ENCODE results near the gene RANBP3L. TPM values are rescaled to one million over a fixed set of nuclear protein-coding genes. Genes with fewer than 3 reads are reported as not detected.
"Not testable (repeated sequence)": the region's sequence is repeated elsewhere in the genome, so short reads cannot be mapped to it uniquely, and the experiment has no call there.

The RANBP3L gene
- total RNA-seq, 1 experiment from 2014 or later = not detected

DNA sequence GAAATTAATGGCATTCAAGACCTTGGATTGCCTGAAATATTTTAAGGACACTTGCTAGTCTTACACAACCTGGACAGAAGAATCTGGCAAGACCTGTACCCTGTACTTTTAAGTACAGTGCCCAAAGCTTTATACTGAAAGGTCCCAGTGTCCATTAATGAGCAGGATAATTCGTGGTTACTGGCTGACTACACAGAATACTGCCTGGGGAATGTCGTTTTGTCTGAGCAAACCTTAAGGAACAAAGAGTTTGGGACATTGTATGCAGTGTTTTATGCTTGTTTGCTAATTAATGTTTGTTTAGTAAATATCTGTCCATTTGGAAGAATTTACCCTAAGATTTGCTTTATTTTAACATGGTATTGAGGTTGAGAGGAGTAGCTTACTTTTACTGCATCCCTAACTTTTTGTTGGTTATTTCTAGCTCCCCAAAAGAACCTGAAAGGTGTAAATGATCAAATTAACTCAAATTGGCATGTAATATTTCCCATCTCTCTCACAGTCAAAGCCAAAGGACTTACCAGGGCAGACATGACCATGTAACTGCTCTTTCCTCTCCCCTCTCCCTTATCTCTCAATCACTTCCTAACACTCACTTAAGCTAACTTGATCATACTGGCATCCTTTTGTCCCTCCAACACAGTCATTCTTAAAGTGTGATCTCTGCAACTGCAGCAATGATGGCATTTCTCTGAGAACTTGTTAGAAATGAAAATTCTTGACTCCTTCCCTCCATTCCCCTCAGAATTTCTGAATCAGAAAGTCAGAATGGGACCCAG lies 15.7 kb downstream of the RANBP3L start:
- DNase-seq (ENCODE audit: low spot score) = no peak

DNA sequence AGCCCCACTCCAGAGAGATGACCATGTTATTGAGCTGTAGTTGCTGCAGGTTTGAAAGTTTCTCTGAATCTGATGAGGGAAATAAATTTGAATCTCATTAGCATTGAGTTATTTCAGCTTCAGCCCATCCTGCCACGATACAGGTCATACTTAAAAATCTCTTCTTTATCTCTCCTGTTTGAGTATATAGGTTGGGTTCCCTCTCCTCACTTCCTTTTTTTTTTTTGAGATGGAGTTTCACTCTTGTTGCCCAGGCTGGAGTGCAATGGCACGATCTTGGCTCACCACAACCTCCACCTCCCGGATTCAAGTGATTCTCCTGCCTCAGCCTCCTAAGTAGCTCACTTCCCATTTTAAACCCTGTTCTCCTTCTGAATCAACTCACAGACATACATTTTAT lies 17.9 kb downstream of the RANBP3L start:
- not testable (repeated sequence) for DNase-seq (ENCODE audit: low spot score)

DNA sequence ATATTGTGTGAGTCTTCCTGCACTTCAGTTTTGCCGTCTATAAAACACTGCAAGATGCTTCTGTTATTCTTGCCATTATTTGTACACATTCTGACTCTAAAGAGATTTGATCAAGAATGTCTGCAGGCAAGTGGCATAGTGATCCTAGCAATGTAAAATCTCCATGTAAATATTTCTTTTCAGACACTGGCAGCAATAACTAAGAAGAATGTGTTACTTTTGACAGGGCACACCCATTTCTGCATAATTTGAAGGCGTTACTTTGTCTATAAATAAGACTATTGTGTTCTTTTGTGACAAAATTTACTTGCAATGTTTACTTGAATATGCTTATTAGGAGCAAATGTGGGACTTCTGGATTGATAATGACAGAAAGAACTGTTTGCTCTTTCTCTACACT lies 20.1 kb downstream of the RANBP3L start:
- DNase-seq (ENCODE audit: low spot score) = no peak

DNA sequence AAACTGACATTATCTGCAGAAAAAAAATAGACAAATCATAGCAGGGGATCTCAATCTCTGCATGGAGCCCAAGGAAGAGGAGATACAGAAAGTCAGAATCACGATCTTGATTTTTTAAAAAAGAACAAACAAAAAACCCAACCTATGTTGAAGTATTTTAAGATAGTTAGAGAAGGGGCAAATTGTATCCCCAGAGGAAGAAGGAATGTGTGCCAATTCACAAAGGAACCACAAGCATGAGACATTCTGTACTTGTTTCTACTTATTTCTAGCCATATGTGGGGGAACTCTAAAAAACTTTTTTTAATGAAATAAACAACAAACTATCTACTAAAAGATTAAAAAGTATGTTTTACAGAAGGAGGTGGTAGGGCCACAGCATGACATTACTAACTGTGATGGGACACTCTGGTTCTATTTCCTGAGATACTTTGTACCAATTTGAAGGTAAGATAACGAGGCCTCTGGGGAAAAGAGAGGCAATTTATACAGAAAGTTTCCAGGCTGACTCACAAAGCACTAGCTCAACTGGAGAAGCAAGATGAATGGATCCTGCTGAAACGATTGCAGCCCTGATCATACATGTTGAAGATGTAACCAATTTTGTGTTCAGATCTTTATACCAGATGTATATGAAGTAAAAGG lies 22.5 kb downstream of the RANBP3L start:
- DNase-seq (ENCODE audit: low spot score) = no peak

DNA sequence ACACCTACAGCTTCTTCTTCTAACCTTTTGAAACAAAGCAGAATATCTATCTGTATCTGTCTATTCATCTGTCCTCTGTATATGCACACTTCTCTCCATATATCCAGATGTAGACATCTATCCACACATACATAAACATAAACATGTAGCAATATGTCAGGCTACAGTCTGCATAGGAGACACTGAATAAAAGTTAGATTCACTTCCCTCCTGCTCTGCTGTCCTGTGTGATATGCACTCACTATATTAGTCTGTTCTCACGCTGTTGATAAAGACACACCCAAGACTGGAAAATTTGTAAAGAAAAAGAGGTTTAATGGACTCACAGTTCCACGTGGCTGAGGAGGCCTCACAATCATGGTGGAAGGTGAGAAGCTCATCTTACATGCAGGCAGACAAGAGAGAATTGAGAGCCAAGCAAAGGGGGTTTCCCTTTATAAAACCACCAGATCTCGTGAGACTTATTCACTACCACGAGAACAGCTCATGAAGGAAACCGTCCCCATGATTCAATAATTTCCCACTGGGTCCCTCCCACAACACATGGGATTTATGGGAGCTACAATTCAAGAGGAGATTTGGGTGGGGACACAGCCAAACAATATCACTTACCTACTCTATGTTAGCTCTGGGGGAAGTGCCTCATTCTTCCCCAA lies 24.1 kb downstream of the RANBP3L start:
- DNase-seq (ENCODE audit: low spot score) = no peak

DNA sequence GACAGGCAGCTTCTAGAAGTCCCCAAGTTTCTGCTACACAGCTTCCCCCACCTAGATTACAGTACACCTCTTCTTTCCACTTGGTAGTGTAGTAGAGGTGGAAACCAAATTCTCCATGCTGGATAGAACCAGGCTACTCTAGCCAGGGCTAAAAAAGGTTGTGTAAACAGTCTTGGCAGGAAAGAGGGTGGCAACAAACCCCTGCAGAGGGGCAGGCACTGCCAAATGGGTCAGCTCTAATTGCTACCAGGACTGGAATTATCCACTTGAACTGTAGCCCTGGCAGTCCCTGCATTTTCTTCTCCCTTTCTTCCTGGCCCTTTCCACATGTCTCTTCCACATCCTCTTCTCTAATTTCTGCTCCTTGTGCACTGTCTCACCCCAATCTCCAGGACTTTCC lies 24.8 kb downstream of the RANBP3L start:
- no peak for DNase-seq (ENCODE audit: low spot score)

DNA sequence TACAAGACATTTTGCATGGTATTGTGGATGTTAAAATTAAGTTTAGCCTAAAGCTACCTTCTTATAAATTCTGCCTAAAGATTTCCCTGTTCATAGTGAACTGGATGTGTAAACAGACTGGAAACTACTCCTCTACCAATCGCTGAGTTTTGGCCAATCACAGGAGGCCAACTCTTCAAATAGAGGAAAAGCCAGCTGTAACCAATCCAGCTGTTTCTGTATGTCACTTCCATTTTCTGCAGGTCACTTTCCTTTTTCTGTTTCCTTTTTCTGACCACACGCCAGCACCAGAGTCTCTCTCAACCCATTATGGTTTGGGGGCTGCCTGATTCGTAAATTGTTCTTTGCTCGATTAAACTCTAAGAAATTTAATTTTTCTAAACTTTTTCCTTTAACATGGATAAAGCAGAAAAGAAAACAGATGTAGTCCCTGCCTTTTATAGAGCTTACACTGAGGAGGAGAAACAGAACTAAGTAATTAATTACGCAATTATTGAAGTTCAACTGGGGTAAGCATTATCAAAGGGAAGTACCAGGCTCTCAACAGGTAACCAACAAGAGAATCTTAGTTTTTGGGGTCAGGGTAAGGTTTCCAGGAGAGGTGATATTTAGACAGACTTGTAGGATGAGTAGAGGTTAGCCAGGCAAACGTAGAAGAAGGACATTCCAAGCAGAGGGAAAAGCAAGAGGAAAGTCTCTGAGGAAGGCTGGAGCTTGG lies 27.7 kb downstream of the RANBP3L start:
- DNase-seq (ENCODE audit: low spot score) = no peak

DNA sequence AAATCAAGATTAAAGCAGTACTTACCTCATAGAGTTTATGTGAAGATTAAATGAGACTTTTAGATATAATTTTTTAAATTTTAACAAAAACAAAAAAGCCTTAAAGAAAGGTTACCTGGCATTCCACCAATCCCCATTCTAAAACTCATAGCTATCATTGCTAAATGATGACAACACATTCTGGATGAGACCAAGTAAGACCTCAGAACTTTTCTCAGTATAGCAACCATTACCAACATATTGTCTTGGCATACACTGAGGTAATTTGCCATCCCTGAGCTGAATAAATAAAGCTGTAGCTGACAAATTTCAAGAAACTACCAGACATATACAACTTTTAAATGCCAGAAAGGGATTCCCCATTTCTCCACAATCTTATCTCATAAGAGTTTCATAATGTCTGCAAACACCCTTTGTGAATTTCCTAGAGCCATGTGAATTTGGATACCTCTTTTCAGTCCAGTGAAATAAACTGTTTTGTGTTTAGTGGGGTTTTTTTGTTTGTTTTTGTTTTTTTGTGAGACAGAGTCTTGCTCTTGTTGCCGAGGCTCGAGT lies 29.5 kb downstream of the RANBP3L start:
- no peak for DNase-seq (ENCODE audit: low spot score)

DNA sequence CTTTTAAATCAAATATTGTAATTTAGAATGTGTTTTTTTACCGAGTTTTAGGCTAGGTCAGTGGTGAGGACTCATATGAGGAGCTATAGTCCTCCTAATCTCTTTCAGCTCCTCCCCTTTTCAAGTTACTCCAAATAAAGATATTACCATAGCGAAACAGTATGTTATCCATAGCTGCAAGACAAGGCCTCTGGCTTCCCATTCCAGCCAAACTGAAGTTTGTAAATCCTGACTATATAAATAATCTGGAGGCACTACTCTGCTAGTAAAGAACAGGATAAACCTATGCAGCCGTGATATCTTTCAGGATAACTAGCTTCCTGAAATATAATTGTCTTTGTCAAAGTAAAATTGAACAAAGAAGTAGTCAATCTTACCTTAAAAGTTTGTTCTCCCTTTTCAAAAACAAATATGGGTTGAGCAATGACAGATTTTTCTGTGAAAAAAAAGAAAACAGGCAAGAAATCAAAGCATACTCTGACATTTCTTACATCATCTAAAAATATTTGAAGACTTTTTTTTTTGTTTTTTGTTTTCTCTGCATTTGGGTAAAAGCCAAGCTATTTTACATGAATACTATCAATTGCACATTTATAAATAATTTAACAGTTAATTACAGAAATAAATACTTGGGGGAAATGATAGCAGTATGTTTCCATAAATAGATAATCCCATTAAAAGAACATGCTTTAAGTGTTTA lies 30.7 kb downstream of the RANBP3L start:
- no peak for DNase-seq (ENCODE audit: low spot score)

DNA sequence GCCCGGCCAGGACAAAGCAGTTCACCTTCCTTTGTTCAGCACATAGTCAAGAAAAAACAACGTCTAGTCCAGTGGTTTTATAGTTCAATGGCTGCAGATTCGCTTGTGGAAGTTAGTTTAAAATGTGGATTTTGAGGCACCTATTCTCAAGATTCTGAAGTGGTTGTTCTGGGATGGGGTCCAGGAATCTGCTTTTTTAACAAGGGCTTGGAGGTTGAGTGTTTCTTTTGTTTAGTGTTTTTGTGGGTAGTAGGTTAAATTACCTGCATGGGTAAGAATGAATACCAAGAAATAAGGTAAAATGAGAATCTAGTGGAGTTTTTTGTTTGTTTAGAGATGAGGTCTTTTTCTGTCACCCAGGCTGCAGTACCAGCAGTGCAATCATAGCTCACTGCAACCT lies 31.5 kb downstream of the RANBP3L start:
- DNase-seq (ENCODE audit: low spot score) = no peak

DNA sequence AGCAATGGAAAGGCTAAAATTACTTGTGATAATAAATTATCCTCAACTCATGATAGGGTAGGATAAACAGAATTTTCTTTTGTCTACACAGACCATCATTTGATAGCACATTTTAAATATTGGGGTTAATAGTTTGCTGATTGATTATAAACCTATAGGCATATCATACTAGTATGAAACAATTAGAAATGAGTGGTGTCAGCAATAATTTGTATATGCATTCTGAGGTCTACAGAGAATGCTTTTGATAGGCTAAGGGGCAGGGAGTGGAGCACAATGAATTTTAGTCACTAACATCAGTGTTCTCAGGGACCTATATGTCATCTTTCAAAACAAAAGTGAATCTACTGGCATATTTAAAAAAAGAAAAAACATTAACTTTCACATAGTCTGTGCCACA lies 32.2 kb downstream of the RANBP3L start:
- no peak for DNase-seq (ENCODE audit: low spot score)

DNA sequence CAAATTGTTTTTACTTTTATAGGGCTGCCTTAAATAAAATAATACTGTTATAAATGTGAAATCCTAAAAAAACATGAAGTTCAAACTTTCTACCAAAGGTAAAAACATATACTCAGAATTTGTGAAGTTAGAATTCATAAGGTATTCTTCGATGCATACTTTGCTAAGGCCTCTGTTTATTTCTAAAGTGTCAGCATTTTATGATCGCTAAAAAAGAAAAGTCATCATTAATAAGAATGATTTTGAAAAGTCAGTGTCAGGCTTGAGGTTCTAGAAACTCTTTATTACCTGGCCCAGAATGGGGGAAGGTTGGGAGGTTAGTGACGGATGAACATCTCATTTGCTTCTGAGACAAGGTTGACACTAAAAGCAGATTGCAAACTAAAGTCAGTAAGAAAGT lies 33.8 kb downstream of the RANBP3L start:
- no peak for DNase-seq (ENCODE audit: low spot score)

DNA sequence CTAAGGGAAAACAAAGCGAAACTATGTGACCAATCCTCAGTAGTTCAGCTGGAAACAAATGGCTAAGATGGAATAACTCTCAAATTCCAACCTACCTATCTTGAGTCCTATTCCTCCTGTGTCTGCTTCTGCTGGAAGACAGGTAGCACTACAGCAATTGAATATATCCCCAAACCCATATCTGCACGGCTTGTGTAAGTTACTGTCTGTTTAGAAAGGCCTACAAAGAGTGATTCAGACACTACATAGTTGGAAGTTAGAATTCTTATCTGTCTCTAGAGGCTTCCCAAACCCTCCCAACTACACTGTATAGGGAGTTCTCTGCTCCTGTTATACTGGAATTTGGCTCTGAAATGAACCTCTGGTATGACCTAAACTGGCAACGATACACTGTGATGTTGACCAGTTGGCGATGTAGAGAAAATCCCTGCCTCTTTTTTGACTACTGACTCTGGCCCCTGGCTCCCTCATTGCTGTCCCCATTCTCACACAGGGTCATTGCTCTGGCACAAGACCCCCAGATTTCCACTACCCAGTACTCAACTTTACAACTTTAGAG lies 37.4 kb downstream of the RANBP3L start:
- DNase-seq (ENCODE audit: low spot score) = no peak

DNA sequence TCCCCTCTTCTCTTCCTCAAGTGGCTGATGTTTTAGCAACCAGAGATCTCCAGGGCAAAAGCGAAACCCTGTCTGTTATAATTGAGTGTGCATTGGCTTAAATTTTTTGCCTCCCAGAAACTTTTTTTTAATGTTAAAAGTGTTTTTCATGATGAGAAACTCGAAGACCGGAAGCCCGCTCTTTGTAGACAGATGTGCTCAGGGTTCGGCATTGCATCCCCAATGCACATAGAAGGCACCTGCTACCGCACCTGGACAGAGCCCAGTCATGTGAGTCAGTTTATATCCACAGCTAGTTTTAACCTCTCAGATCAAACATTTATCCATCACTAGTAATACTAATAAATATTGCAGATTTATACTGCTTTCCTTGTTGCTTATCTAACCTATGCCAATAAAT lies 40.5 kb downstream of the RANBP3L start:
- no peak for DNase-seq (ENCODE audit: low spot score)

DNA sequence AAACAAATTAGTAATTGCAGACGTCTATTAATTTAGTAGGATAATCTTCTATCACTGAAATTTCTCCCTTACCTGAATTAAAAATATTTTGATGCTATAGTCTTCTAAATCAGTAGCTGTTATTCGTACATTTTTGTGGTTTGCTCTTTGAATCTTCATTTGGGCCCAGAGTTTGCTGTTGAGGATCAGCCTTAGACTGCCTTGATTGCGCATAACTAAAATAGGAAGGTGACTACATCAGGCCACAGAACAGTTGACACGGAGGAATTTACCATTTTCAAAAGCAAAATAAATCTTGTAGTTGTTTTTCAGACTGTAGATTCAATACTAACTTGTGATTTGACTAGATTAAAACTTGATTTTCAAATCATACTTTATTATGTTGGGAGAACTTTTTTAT lies 48.1 kb downstream of the RANBP3L start:
- no peak for DNase-seq (ENCODE audit: low spot score)

DNA sequence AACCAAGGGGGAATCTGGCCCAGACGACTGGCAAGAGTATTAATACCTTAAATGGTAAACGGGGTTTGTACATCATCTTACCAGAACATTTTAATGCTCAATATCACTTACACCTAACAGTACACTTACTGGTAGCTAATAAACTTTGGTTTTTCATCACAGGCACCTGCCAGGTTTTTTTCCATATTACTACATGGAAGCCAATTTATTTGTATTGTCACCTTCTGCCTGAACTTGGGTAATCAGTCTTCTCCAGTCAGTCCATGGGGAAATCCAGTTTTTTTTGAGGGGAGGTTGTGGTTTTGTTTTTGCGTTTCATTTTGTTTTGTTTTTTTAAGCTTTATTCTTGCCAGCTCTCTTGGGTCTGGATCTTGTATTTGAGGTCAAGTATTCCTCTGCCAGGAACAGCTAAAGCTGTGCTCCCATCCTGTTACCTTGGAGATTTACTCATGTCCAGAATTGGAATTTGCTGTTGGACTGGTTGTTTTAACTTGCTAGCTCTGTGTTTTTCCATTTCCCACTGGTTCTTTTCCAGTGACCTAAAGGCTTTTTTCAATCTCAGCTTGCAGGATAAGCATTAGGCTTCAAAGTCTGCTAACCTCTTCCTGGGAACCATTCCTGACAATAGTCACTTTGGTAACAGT lies 48.9 kb downstream of the RANBP3L start:
- no peak for DNase-seq (ENCODE audit: low spot score)

DNA sequence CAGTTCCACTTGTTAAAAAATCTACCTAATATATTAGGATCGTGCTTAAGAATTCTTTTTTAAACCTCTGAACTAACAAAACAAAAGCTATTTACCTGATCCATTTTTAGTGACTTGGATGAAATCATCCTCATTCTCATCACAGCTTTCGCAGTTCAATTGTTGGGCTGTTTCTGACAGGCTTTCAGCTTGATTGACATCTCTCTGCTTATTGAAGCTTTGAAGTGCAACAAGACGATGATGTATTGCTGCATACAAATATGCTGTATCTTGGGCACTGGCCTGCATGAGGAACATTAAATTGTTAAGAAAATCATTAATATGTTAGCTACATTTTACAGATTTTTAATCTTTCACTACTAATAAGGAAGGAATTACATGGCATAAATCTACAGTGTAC lies 50.5 kb downstream of the RANBP3L start:
- DNase-seq (ENCODE audit: low spot score) = no peak

DNA sequence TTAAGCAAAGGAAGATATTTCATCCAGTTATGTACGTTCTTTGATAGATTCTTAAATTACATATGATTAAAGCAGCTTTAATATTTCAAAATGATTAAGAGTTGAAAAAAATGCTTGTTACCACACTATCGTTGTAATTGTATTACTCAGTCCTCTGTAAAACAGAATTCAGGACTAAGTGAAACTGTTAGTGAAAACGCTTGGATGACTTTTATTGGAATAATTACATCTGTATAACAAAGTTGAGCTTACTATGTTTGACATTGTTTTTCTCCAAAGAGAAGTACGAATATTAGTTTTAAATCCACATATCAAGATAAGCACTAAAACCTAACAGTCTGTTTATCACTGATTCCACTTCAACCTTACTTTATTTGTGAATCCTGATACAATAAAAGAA lies 51.3 kb downstream of the RANBP3L start:
- no peak for DNase-seq (ENCODE audit: low spot score)

DNA sequence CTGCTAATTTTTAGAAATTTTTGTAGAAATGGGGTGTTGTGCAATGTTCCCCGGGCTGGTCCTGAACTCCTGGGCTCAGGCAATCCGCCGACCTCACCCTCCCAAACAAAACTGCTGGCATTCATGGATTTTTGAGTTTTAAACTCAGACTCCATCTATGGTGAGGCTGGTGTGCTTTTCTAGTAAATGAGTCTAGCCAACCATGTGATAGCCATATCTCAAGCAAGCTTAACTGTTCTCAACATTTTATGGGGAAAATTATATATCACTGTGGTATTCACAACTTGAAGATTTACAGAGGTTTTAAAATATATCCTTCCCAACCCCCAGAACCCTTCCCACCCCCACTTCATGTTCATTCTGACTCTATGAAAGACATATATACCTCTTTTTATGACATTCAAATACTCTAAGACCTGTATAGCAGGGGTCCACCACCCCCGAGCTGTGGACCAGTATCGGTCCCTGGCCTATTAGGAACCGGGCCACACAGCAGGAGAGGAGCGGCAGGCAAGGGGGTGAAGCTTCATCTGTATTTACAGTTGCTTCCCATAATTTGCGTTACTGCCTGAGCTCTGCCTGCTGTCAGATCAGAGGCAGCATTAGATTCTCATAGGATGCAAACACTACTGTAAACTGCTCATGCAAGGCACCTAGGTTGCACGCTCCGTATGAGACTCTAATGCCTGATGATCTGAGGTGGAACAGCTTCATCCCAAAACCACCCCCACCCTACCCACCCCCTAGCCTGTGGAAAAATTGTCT lies 55.5 kb downstream of the RANBP3L start:
- DNase-seq (ENCODE audit: low spot score) = no peak

DNA sequence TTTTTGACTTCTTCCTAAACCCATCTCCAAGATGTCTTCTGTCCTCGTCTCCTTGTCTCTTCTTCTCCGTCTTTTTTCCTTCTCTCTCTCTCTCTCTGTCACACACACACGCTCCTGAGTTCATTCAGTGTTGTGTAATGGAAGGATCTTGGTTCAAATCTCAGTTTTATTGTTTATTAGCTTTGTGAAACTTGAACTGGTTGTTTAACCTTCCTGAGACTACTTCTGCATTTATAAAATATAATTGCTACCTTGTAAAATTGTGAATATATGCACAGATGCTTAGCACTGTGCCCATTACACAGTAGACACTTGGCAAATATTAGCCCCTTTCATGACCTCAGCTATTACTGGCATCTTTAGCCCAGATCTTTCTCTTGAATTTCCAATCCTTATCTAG lies 57.6 kb downstream of the RANBP3L start:
- DNase-seq (ENCODE audit: low spot score) = no peak
